Central memory CD4-positive, alpha-beta T cell (primary cell): ENCODE data around the gene HECTD4.
A peak's percentile ranks its signal among the peaks of the same experiment; 100 is the strongest.

Experiments
- DNase-seq: peaks from one replicate; pipeline ENCODE4 v3.0.0; 2022

HECTD4 gene

DNA sequence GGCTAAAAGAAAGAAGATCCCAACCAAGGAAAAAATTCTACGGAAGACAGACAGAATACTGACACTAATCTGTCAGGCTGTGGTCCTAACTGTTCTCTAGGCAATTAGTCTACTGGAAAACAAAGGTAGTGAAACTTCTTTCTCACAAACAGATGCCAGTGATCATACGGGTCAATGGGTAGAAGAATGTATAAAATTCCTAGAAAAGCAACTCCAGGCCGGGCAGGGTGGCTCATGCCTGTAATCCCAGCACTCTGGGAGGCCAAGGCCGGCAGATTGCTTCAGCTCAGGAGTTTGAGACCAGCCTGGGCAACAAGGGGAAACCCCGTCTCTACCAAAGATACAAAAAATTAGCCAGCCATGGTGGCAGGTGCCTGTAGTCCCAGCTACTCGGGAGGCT, 64.8 kb downstream of the HECTD4 start:
- DNase-seq: no peak

DNA sequence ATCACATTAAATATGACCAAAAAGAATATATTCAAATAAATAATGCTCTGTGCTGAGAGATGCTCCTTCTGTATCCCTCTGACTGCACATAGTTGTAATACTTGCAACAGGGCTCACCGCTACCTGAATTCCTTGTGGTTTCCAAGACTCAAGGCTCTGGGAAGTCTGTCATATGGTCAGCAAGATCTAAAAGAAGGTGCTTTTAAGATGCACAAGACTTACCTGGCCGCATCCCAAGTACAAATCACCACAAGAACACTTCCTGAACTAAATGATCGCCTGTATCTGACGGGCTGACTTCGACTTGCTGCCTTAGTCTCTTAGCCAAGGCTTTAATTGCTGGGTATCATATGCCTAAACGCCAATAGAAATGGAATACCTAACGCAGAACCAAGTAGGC, 67.2 kb downstream of the HECTD4 start:
- DNase-seq: no peak

DNA sequence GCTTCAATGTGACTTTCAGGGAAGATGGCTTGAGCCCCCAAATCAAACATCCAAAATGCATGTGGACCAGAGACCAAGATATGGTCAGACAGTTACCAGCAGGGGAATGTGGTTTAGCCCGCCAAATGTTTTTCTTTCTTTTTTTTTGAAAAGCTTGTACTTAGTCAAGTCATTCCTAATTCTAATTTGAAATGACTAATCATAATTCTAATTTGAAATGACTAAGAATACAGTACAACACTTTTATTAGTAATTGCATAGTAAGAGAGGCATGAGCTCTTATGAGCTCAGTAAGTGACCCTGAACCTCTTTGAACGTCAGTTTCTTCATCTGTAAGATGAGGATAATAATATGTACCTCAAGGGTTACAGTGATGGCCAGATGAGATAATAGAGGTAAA, 72.4 kb downstream of the HECTD4 start:
- DNase-seq: no peak

DNA sequence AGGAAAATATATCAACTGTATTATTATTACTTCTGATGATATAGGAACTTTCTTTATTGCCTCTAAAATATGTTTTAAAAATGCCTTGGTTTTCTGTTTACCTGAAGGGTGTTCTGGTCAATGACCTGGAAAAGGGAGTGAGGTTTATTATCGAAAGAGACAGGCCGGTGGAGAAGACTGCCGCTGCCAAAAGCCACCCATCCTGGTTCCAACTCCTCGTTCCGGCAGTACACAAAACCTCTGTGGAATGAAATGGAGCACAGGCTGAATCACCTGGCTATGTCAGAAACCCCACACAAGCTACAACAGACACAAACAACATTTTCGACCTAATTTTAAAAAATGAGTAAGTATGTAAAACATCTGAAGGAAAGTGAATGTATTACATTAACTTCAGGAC, 73.6 kb downstream of the HECTD4 start:
- no peak for DNase-seq

DNA sequence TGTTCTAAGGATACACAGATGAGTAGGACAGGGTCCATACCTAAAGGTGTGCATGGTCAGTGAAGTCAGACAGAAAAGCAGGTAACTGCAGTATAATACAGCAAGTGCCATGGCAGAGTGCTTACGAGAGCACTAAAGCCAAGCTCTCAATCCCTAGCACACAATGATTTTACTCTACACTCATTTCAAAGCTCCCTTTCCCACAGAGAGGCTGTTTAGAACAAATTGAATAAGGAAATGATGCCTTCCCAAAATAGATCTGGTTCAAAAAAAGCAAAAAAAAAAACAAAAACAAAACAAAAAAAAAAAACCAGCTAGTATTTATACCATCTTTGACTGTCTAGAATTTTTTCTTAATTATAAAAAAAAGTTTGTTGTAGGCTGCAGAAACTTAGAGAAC, 74.1 kb downstream of the HECTD4 start:
- DNase-seq: no peak

DNA sequence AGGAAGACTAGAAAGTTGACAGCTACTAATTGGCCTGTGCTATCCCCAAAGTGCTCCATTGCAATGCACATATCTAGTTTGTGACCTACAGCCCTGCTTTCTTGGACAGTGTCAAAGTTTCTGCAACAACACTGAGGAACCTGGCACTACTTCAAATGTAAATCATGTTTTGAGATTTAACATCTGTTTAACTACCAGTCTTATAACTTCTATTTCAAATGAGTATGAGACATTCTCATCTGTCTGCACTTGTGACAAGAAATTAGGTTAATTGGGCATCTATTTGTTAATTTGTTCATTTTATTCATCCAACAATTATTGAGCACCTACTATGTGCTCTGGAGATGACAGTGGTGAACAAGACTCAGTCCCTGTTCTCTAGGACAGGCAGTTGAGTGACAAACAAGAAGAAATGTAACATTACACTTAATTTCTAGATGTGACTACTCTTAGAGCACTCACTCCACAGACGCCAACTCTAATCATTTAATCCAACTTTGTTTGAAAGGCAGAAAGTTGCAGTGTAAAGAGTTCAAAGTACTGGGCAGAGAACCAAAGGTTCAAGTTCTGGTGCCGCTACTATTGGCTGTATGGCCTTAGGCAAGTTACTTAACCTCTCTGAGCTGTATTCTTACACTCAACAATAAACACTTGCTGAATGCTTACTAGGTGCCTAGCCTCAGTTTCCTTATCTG, 74.8 kb downstream of the HECTD4 start:
- no peak for DNase-seq

DNA sequence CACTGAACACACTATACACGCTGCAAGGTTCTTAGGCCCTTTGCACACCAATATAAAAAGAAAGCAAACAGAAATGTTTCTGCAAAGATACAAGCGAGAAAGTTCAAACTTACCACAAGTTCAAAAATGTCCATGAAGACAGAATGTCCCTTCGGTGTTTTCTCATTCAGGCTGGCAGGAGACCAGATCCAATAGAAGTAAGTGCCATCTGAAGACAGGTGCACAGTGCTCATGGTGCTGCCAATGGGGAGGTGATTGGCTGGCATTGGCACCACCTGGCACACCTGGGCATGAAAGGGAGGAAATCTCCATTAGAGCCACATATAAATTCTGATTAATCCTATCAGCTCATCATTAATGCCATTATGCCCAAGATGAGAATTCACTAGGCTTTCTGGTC, 76.3 kb downstream of the HECTD4 start:
- DNase-seq: no peak

DNA sequence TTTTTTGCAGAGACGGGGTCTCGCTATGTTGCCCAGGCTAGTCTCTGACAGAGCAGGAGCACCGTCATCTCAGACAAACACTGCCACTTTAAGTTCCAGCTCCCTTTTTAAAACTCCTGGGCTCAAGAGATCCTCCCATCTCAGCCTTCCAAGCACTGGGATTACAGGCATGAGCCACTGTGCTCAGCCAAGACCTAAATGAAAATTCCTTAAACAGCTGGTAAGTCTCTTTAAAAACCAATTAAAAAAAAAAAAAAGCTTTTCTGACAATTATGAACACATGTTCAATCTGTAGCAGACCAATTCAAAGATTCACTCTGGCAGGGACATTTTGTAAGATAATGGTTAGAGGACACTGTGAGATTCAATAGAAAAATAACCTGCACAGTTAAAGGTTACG, 77.8 kb downstream of the HECTD4 start:
- no peak for DNase-seq

DNA sequence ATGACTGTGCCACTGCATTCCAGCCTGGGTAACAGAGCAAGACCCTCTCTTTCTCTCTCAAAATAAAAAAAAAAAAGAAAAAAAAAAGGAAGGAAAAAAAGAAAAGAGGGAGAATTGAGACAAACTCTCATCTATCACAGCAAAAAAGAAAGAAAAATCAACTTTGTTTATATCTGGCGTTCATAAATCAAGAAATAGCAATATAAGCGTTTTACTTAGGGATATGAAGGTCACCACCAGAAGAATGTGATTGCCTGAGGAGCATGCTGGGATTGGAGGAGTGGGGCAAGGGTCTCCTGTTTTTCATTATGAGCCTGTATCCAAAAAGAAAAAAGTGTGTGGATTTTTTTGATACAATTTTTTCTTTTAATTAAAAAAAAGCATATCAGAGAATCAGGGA, 78.4 kb downstream of the HECTD4 start:
- DNase-seq: no peak

DNA sequence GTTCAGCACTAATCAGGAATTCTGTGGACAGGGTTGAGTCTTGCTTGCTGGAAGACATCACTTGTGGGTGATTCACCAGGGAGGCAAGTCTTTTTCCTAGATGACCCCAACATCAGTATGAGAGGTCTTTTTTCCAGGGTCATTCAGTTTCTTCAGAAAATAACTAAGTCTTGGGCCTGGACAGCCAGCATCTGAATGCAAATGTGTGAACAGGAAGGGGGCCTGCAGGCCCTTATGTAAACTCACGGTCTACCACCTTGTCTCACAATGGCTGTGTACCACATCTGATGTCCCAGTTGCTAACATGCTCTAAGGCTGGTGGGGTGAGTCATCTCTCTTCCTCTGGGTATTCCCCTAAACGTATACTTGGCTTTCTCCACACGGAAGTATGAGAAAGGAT, 79.2 kb downstream of the HECTD4 start:
- peak; percentile 46 for DNase-seq

DNA sequence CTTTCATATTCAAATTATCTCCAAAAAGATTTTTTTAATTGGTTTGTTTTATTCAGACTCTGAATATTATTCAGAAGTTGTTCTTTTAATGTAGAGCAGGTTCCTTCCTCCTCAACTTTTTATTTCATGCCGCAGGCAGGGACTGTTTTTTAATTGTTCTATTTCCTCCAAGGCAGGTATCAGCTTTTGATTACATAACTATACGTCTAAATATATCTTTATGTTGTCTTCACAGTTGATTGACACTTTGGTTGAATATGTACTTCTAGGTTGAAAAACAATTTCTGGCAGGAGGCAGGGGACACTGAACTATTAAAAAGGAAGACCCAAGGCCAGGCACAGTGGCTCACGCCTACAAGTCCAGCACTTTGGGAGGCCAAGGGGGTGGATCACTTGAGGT, 82.5 kb downstream of the HECTD4 start:
- no peak for DNase-seq

DNA sequence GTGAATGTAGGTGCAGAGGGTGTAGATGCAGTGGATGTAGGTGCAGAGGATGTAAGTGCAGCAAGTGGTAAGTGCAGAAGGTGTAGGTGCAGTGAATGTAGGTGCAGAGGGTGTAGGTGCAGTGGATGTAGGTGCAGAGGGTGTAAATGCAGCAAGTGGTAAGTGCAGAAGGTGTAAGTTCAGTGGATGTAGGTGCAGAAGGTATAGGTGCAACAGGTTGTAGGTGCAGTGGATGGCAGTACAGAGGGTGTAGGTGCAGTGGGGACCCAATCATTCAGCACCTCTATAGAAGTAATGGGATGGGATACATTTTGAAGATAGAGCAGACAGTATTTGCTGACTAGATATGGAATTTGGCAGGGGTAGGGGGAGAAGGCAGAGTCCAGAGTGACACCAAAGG, 85.0 kb downstream of the HECTD4 start:
- no peak for DNase-seq

DNA sequence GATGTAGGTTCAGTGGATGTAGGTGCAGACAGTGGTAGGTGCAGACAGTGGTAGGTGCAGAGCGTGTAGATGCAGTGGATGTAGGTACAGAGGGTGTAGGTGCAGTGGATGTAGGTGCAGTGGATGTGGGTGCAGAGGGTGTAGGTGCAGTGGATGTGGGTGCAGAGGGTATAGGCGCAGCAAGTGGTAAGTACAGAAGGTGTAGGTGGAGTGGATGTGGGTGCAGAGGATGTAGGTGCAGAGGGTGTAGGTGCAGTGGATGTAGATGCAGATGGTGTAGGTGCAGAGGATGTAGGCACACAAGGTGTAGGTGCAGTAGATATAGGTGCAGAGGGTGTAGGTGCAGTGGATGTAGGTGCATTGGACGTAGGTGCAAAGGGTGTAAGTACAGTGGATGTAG, 86.0 kb downstream of the HECTD4 start:
- no peak for DNase-seq

DNA sequence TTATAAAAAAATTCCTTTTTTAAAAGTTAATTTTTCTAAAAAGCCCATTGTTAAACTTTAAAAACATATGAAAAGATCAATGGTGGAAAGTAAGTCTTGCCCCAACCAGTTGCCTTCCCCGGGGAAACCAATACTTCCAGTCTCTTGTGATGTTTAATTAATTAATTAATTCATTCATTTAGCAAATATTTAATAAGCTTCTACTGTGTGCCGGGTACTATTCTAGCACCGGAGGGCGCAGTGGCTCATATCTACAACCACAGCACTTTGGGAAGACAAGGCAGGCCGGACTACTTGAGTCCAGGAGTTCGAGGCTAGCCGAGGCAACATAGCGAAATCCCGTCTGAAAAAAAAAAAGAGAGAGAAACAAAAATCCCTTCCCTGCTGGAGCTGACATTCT, 87.4 kb downstream of the HECTD4 start:
- no peak for DNase-seq

DNA sequence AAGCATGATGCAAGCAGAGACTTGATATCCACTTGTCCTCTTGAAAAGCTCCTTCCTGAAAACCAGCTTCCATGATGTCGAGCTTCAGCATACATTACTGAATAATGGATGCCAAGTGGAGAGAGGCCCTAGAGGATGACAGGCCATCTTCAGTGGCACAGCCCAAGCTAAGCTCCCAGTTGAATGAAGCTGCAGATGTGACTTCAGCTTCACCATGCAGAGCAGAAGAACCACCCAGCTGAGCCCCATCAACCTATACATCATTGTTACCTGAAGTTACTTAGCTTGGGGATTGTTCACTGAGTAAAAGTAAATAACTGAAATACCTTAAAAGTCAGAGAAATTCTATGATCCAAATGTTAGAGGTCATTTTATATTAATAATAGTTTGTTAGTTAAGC, 93.6 kb downstream of the HECTD4 start:
- DNase-seq: no peak

DNA sequence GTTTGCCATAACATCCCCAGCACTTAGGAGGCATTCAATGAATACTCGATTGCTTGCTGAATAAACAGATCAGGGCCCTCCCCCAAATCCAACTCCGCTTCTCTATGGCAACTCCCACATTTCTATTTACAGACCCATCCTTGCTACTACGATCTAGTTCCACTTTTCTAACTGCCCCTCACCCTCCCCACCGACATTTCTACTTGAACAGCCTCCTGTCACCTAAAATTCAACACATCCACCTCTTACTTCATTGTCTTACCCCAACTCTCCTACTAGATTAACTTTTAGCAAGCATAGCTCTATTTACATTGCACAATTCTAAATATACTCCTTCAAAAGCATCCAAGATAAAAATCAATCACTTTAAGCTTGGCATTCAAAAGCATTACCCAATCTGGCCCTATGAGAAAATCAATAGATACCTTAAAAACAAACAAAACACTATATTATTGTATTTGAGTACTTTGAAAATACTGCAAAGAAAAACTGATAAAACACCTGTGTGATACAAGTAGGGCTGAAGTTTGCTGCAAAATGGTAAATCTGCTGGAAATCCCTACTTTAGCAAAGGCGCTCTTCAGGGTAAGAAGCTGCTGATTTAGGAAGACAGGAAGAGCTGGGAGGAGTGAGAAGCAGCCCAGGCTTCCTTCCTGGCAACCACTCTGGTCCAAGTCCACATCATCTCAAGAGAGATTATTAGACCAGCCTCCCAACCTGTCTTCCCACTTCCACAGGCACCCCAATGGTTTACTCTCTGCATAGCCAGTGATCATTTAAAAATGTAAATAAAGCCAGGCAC, 96.4 kb downstream of the HECTD4 start:
- DNase-seq: no peak

DNA sequence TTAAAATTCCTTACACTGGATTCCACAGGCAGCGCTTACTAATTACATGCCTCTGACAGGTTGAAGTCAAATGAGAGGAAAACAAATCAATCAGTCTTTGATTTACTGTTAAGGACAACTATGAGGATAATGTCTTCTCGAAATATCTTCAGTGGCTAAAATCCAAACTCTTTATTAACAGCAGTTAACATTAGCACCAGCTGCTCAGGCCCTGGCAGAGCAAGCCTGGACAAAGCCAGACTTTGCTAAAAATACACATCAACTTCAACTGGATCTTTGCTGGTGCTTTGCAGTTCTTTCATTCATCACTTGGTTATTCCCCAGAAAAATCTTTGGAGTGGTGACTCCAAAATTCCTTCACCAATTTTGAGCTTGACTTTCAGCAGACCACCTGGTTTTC, 98.7 kb downstream of the HECTD4 start:
- DNase-seq: no peak

DNA sequence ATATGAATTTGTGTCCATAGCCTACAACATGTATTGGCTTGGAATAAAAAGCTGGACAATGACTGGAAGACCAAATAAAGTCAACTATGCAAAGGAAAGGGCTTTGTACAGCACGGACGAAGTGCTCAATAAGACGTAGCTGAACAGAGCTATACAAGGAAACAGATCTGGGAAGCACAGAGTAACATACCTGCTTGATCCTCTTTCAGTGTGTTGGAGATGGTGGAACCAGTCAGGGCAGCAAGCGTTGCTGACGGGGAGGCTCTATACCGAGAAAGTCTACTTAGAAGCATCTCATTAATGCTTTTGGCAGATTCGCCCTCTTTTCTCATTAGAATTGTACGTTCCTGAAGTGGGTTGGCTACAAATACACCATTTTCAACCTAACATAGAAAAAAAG, 99.3 kb downstream of the HECTD4 start:
- no peak for DNase-seq

DNA sequence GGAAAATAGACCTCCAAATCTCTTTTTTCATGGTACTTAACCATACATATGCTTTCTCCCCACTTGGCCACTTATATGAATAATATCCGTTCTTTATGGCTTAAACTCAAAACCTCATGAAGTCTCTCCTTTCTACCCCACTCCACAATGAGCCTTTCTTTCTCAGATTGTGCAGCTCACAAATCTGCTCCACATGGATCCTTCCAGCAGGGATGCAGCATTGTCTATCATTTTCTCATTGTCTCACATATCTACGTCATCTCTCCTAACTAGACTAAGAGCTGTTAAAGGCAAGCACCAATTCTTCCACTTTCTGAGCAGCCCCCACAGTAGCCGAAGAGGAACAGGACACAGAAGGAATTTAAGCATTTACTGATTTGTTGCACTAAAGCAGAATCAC, 106.4 kb downstream of the HECTD4 start:
- no peak for DNase-seq

DNA sequence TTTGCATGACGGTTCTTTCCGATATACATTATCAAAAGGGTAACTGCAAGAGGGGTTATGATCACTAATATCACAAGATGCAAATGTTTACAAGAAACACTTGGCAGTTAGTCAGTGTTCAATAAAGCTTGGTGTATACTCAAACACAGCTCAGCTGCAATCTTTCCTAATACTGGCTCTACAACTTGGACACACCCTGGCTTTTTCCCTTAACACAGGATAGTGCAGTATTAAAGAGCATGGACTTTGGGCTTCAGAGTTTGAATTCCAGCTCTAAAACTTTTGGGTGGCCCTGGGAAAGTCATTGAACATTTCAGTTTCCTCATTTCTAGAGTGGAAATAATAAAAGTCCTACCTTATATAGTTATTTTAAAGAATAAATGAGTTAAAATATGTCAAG, 107.0 kb downstream of the HECTD4 start:
- no peak for DNase-seq

DNA sequence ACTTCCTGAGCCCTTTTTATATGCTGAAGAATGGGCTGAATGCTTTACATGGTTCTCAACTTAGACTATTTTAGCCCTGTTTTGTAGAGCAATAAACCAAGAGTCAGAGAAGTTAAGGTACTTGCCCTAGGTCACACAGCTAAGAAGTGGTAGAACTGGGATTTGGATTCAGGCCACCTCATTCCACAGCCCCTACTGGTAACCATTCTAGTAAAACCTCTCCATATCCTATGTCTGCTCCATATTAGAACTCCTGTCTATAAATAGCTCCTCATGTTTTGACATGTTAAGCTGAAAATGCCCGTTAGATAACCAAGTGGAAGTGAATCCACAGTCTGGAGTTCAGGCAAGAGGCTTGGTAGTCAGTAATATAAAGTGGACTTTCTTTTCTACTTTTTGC, 111.6 kb downstream of the HECTD4 start:
- no peak for DNase-seq

DNA sequence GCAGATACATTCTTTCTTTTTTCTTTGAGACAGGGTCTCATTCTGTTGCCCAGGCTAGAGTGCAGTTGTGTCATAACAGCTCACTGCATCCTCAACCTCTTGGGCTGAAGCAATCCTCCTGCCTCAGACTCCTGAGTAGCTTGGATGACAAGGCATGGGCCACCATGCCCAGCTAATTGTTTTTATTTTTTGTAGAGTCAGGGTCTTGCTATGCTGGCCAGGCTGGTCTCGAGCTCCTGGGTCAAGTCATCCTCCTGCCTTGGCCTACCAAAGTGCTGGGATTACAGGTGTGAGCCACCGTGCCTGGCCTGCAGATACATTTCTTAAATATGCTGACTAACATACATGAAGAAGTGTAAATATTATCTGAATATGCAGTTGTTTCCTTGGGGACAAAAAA, 115.8 kb downstream of the HECTD4 start:
- no peak for DNase-seq

DNA sequence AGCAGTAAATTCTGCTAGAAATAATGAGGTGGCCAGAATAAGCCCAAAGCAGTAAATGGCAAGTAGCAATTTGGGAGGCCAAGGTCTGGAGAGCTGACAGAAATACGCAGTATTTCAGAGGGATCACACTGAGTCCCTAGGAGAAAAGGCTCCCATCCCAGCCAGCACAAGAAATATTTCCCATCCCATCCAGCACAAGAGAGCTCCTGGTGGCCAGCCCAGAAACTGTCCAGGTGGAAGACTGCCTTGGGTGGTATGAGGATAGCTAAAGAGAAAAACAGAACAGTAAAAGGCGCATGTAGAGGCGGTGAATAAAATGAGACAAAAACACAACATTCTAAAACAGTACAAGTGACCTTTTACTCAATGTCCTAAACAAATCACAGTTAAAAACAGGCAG, 120.7 kb downstream of the HECTD4 start:
- DNase-seq: no peak

DNA sequence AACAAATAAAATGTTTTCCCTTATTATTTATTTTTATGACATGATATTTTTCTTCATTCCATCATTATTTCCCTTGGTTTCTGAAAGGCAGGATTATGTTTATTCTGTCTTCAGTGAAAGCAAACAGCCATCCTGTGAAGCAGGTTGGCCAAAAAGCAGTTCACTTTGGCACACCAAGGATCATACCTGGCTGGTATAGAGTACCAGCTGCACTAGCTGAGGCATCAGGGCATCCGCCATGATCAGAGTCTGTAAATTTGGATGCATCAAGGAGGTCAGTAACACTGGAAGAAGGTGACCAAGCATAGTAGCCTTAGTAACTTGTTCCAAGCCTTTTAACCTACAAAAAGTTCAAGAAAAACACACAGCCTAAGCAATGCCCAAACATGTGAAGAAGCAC, 123.3 kb downstream of the HECTD4 start:
- DNase-seq: no peak

DNA sequence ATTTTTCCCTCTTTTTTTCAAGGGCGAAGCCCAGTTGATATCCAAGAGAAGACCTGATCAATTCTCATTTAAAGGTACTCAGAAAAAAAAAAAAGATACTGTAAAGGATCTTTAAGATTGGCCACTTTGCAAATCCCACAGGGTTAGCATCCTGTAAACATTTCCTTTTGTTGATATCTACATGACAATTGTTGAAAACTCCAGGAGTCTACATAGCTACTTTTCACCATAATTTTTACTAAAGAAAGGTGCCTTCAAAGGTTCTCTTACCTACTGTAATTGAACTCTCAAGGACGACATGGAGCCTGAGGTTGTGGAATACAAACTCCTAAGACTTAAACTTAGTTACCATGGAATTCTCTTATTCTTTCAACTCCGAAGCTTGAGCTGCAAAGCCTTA, 125.5 kb downstream of the HECTD4 start:
- DNase-seq: no peak
